Activated naive CD4-positive, alpha-beta T cell (primary cell): ENCODE data around the gene KCTD17.

ENCODE experiments used
- DNase-seq, 4 experiments: peaks; one replicate each; lab custom pipeline; 2025; lab: John Stamatoyannopoulos, UW

Gene KCTD17

GRCh38 chr22:37020192-37020479 lies 31.4 kb upstream of the KCTD17 start:
- no peak for DNase-seq

GRCh38 chr22:37021041-37021440 lies 30.5 kb upstream of the KCTD17 start:
- no peak for DNase-seq

GRCh38 chr22:37021710-37022482 lies 29.6 kb upstream of the KCTD17 start:
- DNase-seq: peak in 3 of 4 experiments; percentile 20 to 31 (median 21)

GRCh38 chr22:37022483-37023337 lies 28.8 kb upstream of the KCTD17 start:
- DNase-seq: no peak

- DNase-seq: no peak
Measured at GRCh38 chr22:37023743-37024338, 27.7 kb upstream of the KCTD17 start.

GRCh38 chr22:37024339-37025157 lies 27.0 kb upstream of the KCTD17 start:
- DNase-seq: no peak

GRCh38 chr22:37025500-37026070 lies 26.0 kb upstream of the KCTD17 start:
- no peak for DNase-seq

GRCh38 chr22:37026325-37026724 lies 25.2 kb upstream of the KCTD17 start:
- DNase-seq: no peak

- DNase-seq: no peak
Measured at GRCh38 chr22:37027556-37027955, 24.0 kb upstream of the KCTD17 start.

- DNase-seq: no peak
Measured at GRCh38 chr22:37028692-37029674, 22.6 kb upstream of the KCTD17 start.

- DNase-seq: no peak
Measured at GRCh38 chr22:37030560-37031281, 20.8 kb upstream of the KCTD17 start.

- no peak for DNase-seq
Measured at GRCh38 chr22:37032134-37032534, 19.4 kb upstream of the KCTD17 start.

- no peak for DNase-seq
Measured at GRCh38 chr22:37032535-37033460, 18.7 kb upstream of the KCTD17 start.

GRCh38 chr22:37033605-37034430 lies 17.7 kb upstream of the KCTD17 start:
- no peak for DNase-seq

- no peak for DNase-seq
Measured at GRCh38 chr22:37036655-37037377, 14.7 kb upstream of the KCTD17 start.

GRCh38 chr22:37037669-37038068 lies 13.9 kb upstream of the KCTD17 start:
- no peak for DNase-seq

- DNase-seq: no peak
Measured at GRCh38 chr22:37039466-37039865, 12.1 kb upstream of the KCTD17 start.
